ENCODE results near the gene KCTD1.

DNA sequence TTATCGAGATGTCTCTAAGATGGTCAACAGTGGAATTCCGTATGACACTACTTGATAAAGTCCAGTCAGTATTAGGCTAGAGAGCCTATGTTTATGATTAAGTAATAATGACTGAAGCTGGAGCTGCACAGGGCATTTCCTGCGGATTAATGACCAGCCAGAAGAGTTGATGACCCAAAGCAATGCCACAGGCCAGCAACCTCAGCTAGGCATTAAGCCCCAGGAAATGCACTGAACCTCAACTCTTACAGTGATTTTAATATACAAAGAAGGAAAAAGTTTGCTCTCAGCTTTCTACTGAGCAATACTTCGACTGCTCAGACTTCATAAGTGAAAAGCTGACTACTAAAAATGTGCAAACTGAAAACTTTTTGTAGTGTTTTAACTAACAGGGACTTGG is 3.9 kb downstream of the KCTD1 start:
- TF ChIP-seq CTCF (IDR thresholded peaks at IDR 0.05), result no peak
- TF ChIP-seq EP300 (IDR thresholded peaks at IDR 0.05), result no peak
- TF ChIP-seq POLR2A (IDR thresholded peaks at IDR 0.05), result no peak
